MV-4-11 (cell line): ENCODE data around the gene TPCN2.

Source experiments
- DNase-seq: peaks from one replicate; lab custom pipeline; 2025; lab: John Stamatoyannopoulos, UW

TPCN2 gene

DNA sequence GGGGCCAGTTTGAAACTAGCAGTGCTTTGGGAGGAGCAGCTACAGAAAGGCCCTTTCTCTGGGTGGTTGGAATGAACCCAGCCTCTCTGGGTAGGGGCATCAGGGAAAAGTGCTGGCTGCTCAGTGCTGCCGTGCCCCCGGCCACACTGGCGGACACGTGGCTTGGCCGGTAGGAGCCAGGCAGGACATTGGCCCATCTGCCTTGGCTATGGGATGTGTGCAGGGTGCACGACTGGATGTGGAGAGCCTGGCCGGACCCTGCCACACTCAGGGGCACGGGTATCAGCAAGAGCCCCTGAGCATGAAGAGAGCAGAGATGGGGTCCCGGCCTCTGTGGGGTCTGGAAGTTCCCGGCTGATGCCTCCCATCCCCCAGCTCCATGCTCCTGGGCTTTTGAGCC, 46.6 kb downstream of the TPCN2 start:
- no peak for DNase-seq

DNA sequence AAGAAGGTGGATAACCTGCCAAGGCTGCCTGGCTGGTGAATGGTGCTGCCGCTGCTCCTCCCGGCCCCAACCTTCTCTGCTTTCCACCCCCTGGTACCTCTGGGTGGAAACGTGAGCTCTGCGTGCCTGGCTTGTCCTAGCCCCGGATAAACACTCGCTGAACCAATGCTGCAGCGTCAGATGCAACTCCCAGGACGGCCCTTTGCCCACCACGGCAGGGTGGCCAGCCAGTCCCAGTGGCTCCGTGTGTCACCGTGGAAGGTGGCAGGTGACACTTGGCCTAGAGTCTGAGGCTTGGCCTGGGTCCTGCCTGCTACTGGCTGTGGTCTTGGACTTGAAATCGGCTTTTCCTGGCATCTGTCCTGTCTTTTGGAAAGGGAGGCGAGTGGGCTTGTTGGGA, 47.7 kb downstream of the TPCN2 start:
- DNase-seq = no peak

DNA sequence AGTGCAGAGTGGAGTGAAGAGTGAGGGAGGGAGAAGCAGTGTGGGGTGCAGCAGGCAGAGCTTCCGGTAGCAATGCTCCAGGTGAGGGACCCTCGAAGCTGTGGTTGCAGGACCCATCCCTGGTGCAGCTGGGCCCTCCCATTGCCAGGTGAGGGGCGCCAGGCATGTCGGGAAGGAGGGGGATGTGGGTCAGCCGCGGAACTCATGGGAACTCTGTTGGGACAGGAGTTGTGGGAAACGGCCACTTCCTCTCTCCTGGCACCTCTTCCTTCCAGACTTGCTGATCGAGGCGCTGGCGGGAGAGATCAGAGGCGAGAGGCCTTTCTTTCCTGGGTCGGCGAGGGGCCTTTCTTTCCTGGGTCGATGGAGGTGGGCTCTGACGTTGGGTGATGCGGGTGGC, 48.5 kb downstream of the TPCN2 start:
- no peak for DNase-seq

DNA sequence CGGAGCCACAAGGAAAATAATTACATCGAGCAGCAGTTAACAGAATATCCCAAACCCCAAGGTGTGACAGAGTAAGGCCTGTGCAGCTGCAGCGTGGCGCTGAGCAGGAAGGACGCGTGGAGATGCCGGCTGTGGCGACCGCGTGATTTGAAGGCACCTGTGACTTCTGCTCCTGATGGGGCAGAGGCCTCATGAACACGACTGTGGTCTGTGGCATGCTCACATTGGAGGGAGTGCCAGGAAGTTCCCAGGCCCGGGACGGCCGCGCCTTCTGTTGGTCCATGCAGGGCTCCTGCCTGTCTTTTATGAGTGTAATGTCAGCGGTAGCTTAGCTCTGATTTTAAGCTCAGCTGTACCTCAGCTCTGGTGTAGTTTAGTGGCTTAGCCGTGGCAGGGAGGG, 50.4 kb downstream of the TPCN2 start:
- DNase-seq = no peak

DNA sequence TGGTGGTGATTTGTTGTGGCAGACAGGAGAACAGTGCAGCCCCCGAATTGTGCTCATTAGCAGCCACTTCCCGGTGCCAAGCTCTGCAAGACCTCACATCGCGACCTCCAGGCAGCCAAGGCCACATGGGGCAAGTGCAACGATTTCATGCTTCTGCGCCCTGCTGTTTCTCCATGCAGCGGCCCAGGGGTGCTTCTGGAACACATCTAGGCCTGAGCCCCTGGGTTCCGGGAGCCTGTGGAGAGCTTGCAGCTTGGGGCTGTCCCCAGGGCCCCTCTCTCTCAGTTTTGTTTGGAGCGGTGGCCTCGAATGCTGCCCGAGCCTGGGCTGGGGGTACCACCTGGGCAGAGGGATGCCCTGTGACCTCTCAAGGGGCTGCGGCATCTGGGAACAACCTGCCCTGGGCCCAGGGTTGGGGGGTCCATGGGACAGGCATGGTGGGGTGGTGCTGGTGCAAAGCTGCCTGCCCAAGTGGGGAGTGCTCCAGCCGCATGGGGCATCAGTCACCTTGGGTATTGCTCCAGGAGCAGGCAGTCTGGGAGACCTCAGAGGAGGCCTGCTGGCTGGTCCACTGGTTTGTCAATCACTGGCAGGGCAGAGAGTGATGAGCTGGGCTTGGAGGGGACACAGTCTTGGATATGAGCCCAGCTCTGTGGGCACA, 51.9 kb downstream of the TPCN2 start:
- no peak for DNase-seq

DNA sequence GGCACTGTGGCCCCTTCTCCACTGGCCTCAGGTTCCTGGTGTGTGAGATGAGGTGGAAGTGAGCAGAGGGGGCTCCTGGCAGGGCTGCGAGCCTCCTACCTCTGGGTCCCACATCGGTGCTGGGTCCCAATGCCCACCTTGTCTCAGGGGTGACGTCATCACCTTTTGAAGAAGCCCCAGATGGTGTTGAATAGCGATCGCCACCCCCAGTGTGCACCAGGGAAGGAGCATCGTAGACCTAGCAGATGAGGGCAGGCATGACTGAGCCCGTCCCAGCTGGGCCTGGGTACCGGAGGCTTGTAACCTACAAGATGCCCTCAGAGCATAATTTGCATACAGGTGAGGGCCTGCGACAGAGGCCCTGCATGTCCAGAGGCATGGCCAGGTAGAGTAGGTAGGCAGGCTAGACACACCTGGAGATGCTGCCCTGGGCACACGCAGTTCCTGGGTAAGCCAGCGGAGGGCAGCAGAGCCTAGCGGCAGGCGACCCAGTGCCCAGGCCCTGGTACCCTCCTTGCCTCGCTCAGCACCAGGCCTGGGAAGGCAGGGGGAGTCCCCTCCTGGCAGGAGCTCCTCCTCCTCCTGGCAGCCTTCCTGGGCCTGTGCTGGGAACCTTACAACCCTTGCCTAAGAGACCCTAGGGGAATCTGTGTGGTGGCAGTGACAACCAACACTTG, 52.5 kb downstream of the TPCN2 start:
- DNase-seq = peak; percentile 32

DNA sequence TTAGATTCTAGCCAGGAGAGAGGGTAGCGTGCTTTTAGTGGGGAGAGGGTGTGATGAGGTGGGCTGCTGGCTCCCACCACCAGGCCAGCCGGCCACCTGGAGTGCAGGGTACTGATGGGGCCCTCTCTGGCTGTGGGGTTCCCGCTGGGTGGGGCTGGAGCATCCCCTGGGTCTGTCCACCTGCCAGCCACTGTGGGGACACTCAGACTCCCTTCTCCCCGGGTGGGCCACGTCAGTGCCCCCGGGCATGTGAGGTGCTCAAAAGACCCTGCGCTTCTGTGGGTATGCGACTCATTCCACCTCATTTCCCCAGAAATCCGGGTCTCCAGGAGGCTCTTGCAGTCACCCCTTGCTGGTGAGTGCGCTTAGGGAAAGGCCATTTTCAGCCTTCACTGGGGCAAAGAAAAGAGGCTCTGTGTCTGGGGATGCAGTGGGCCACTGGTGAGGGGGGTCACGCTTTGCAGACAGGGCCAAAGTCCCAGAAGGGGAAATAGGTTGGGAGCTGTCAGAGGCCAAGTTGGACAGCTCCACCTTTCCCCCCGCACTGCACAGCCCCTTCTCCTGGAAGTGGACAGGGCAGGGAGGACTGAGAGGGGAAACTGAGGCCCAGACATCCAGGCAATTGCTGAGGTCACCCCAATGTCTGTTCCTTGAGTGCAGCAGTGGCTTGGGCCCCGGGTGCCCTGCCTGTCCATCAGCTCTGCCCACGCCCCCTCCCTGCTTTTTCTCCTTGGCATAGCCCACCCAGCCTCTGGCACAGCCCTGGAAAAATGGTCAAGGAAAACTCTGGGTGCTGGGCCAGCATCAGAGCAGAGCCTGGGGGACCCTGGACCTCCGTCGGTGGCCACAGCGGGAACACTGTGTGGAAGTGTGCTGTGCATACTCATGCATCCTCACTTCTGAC, 53.3 kb downstream of the TPCN2 start:
- DNase-seq = no peak

DNA sequence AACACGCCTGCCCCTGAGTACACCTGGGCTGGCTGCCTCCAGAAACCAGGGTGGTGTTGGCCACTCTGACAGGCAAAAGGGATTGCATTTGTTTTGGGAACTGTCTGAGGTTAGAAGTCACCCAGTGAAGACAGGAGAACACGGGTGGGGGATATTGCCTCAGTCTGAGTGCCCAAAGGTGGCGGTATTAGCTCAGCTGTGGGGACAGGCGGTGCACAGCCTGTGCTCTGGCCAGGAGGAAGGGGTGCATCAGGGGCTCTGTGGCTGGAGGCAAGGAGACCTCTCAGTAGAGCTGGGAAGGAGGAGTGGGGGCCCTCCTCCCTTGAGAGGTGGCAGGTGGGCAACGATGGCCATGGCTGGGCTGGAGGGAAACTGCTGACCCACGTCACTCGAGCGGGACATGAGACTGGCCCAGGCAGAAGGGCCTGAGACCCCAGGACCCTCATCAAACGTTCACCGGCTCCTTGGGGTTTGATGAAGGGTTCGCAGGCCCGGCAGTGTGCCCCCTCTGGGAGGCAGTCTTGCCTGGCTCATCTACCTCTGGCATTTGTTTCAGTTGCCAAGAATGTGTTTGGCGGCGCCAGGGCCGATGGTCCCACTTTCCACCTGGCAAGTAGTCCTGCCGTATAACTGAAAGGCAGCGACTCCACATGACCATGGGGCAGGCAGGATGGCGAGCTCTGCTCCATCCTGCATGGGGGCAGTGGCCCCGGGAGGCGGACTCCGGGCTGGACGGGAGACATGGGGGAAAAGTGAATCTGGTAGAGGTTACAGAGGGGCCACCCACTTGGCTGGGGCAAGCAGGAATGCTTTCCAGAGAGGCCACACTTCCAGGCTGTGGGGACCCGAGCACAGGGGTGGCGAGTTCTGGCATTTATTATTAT, 54.2 kb downstream of the TPCN2 start:
- no peak for DNase-seq

DNA sequence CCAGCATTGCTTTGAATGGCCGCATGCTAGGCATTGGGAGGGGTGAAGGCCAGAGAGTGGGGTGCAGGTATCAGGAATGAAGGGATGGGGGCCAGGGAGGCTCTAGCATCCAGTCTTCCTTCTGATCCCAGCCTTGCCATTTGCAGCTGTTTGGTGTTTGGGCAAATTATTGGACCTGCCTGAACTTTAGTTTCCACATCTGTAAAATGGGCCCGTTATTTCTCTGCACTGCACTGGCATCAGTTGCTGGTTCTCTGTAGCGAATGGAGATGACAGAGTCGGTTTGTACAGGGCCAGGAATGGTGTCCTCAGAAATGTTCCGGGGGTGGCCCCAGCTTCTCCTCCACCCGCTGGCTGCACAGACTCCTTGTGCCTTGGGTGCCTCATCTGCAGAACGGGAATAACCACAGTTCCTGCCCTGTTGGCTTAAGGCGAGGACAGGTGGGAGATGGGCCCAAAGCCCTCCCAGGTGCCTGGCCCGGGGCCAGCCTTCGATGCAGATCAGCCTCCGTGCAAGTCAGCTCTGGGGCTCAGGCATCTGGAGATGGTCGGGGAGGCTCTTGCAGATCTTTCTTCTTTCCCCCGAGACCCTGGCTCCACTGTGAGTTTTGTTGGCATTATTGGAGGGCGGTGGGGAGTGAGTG, 55.6 kb downstream of the TPCN2 start:
- DNase-seq = no peak

DNA sequence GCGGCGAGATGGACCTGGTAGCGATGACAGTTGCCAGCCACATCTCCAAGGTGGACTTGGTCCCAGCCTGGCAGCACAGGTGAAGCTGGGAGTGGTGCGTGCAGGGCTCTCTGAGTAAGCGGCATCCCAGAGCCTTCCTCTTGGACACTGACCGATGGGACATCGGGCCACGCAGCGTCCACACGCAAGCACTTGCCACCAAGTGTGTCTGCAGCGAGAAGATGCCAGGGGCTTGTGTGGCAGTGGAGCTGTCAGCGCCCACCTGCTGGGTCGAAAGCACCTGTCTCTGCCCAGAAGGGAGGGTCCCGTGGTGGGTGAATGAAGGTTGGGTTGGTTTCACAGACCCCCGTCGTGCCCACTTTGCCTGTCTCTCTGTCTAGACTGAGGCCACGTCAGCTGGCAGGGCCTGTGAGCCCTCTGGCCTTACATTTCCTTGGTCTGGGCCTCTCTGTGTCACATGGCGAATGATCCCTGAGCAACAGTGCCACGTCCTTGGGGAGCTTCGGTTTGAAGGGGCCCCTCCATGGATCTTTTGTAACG, 56.2 kb downstream of the TPCN2 start:
- no peak for DNase-seq

DNA sequence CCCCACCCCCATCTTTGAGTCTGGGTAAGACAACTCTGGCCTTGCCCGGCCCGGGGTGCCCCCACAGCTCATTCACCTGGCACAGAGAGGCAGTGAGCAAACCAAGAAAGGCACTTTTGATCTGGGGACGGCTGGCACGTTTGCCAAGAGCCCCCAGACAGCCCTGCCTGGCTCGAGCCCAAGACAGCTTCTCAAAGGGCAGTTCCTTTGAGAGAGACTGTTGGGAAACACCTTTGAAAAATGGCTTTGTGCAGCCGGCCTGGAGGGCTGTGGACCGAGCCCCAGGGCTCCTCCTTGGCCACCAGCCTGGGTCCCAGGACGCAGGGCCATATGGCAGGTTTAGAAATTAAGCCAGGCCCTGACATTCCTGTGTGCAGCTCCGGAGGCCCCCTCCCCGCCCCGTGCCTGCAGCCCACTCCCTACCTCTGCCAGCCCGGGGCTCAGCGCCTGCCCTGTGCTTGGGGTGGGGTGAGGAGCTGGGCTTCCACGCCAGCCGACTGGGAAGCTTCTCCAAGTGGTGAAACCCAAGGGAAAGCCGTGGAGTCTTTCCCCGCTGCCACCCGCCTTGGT, 56.8 kb downstream of the TPCN2 start:
- no peak for DNase-seq

DNA sequence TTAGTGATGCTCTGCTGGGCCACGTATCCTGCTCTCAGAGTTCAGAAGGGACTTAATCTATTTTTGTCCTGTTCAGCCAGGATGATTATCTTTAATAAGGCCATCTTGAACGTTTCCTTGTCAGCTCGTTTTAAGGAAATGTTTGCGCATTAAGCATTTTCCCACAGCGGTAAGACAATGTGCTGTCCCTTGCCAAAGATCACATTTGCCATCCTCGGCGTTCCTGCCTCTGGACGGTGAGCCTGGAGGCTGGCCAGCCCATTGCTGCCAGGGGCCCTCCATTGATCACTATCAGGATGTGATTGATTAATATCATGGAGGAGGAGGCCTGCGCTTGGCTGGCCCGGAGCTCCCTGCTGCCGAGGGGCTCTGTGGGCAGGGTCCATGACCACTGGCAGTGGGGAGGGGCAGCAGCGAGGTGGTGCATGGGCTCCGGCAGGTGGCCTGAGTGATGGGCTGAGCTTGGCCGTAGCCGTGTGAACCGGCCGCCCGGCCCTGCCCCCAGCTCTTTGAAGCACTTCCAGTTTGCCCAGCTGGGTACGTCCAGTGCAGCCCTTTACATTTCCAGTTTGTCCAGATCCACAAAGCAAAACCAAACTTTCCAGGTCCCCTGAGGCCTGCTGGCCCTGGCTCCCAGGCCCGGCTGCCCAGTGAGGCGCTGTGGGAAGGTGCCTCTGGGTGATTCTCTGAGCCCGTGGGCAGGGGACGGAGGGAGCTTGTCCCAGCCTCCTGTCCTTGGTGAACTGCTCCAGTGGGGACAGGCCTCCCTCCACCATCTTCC, 57.5 kb downstream of the TPCN2 start:
- DNase-seq = no peak

DNA sequence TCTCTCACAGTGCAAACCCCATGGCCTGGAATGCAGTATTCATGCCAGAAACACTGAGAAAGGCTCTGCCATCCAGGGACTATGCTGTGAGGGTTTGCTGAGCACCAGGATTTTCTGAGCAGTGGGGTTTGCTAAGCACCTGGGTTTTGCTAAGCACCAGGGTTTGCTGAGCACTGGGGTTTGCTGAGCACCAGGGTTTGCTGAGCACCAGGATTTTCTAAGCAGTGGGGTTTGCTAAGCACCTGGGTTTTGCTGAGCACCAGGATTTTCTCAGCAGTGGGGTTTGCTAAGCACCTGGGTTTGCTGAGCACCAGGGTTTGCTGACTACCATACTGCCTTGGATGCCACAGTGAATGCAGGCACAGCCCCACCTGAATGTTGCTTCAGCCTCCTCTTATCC, 58.7 kb downstream of the TPCN2 start:
- no peak for DNase-seq

DNA sequence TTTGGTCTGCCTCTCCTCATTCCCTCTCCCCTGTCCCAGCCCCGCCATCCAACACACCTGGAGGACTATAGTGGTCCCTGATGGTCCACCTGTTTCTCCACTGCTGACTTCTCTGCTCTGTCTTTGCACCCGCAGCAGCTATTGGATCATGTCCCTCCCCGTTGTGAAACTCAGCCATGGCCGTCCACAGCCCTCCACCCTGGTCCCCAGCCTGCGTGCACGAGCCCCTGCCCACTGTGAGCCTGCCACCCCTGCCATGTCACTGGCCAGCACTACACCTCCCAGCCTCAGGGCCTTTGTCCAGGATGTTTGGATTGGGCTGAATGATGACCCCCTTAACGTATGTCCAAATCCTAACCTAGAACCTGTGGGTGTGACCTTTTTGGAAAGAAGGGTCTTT, 59.3 kb downstream of the TPCN2 start:
- no peak for DNase-seq

DNA sequence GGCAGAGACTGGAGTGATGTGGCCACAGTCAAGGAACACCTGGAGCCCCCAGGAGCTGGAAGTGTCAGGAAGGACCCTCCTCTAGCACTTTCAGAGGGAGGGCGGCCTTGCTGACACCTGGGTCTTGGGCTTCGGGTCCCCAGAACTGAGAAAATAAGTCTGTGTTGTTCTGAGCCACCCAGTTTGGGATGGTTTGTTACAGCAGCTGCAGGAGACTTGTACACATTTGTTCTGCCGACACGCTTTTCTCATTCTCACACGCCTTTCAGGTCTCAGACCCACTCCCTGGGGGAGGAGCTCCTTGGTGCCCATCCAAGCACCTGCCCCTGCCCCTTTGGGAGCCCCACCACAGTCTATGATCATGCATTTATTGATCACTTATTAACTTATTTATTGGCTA, 59.8 kb downstream of the TPCN2 start:
- no peak for DNase-seq

DNA sequence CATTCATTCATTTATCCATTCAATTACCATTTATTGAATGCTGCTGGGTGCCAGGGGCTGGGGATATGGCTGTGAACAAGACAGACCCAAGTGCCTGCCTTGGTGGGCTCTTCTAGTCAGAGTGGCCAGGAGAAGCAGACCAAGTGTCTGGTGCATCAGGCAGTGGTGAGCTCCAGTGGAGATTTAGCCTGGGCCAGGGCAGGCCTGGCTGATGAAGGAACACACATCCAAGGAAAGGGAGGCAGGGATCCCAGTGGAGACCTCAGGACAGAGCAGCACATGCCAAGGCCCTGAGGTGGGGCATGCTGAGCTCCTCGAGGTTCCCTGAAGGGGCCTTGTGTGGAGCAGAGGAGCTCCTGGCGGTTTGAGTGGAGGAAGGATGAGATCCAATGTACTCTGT, 60.4 kb downstream of the TPCN2 start:
- DNase-seq = no peak

DNA sequence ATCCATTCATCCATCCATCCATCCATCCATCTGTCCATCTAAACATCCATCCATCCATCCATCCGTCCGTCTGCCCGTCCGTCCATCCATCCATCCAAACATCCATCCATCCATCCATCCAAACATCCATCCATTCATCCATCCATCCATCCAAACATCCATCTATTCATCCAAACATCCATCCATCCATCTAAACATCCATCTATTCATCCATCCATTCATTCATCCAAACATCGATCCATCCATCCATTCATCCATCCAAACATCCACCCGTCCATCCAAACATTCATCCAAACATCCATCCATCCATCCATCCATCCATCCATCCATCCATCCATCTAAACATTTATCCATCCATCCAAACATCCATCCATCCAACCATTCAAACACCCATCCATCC, 61.7 kb downstream of the TPCN2 start:
- no peak for DNase-seq

DNA sequence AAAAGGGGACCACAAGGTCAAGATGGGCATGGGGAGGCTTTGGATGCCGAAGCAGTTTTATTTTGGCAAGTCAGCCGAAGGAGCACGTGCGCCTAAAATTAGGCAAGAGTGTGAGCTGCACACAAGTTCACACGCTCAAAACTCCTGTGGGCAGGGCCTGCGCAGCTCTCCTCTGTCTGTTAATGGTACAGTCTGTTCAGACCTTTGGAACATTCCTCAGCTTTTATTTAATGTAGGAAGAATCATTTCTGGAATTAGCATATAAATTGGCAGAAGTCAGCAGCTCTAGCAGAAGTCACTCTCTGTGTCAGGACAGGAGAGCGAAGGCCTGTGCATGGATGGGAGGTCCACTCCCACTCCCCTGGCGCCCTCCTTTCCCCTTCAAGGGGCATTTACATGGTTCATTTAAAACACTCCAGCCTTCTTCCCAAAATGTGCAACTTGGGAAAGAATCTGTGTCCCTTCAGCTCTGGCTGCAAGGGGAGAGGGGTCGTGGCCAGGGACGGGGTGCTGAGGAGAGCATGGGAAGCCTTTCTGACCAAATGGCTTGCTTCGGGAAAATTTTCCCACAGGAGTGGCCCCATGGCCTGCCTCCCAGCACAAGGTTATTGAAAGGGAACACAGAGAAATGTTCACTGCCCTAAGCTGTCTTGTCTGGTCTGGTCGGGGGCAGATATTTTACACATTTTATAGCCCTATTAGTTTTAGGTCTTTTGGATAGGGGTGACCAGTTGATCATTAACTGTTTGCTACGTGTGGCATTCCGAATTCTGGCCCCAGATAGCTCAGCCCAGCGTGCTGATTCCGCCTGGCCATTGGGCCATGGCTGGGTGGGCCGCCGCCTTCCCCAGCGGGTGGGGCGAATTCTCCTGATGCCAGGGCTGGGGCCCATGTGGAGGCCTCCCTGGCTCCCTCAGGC, 63.2 kb downstream of the TPCN2 start:
- DNase-seq = no peak

DNA sequence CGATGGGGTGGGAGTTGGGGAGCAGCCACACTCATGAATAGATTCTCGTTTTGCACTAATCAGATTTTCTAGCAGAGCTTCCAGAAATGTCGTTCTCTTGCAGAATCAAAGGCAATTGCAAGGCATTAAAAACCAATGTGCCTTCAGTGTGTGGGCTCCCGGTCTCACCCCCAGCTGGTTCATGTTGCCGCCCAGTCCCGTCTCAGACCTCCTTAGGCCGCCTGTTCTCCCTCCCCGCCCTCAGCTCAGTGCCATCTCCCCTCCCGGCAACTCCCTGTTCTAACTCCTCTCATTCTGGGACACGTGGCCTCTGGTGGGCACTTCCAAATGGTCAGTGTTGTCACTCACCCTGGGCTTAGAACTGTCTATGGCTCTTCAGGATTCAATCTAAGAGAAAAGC, 64.5 kb downstream of the TPCN2 start:
- no peak for DNase-seq
